ENCODE results near the gene LIMS1.
"Not testable (repeated sequence)": the region's sequence is repeated elsewhere in the genome, so short reads cannot be mapped to it uniquely, and the experiment has no call there.

The LIMS1 gene

GRCh38 chr2:108637304-108637669, 103.0 kb downstream of the LIMS1 start:
- DNase-seq, result no peak

- no peak for DNase-seq
Observed at GRCh38 chr2:108640731-108641130, 106.5 kb downstream of the LIMS1 start.

GRCh38 chr2:108641756-108642155, 107.5 kb downstream of the LIMS1 start:
- no peak for DNase-seq

GRCh38 chr2:108643261-108643849, 109.1 kb downstream of the LIMS1 start:
- no peak for DNase-seq

- not testable (repeated sequence) for DNase-seq
Observed at GRCh38 chr2:108643862-108644261, 109.6 kb downstream of the LIMS1 start.

- not testable (repeated sequence) for DNase-seq
Observed at GRCh38 chr2:108644446-108644845, 110.2 kb downstream of the LIMS1 start.

- not testable (repeated sequence) for DNase-seq
Observed at GRCh38 chr2:108648796-108649195, 114.5 kb downstream of the LIMS1 start.

GRCh38 chr2:108650465-108650864, 116.2 kb downstream of the LIMS1 start:
- not testable (repeated sequence) for DNase-seq

GRCh38 chr2:108651468-108651867, 117.2 kb downstream of the LIMS1 start:
- DNase-seq, result not testable (repeated sequence)

- not testable (repeated sequence) for DNase-seq
Observed at GRCh38 chr2:108652187-108652931, 118.1 kb downstream of the LIMS1 start.

GRCh38 chr2:108653425-108653824, 119.2 kb downstream of the LIMS1 start:
- DNase-seq, result not testable (repeated sequence)

- not testable (repeated sequence) for DNase-seq
Observed at GRCh38 chr2:108653849-108654248, 119.6 kb downstream of the LIMS1 start.

- DNase-seq, result not testable (repeated sequence)
Observed at GRCh38 chr2:108654521-108655125, 120.4 kb downstream of the LIMS1 start.

GRCh38 chr2:108655270-108655669, 121.0 kb downstream of the LIMS1 start:
- DNase-seq, result not testable (repeated sequence)

GRCh38 chr2:108656282-108656681, 122.0 kb downstream of the LIMS1 start:
- DNase-seq, result not testable (repeated sequence)

- not testable (repeated sequence) for DNase-seq
Observed at GRCh38 chr2:108657517-108657916, 123.2 kb downstream of the LIMS1 start.

- DNase-seq, result not testable (repeated sequence)
Observed at GRCh38 chr2:108658553-108658952, 124.3 kb downstream of the LIMS1 start.

- DNase-seq, result not testable (repeated sequence)
Observed at GRCh38 chr2:108661493-108661892, 127.2 kb downstream of the LIMS1 start.

GRCh38 chr2:108662207-108662612, 127.9 kb downstream of the LIMS1 start:
- not testable (repeated sequence) for DNase-seq

- DNase-seq, result not testable (repeated sequence)
Observed at GRCh38 chr2:108663346-108663745, 129.1 kb downstream of the LIMS1 start.

- DNase-seq, result not testable (repeated sequence)
Observed at GRCh38 chr2:108664089-108664488, 129.8 kb downstream of the LIMS1 start.

- DNase-seq, result not testable (repeated sequence)
Observed at GRCh38 chr2:108664979-108665378, 130.7 kb downstream of the LIMS1 start.

GRCh38 chr2:108665975-108666374, 131.7 kb downstream of the LIMS1 start:
- not testable (repeated sequence) for DNase-seq

GRCh38 chr2:108667140-108667539, 132.9 kb downstream of the LIMS1 start:
- not testable (repeated sequence) for DNase-seq
